Stomach (tissue), 4 donors: Measurements from ENCODE around the gene PSME4.

Experiments
- EP300 ChIP-seq: sonication (generic); formaldehyde crosslinking; IDR thresholded peaks from one replicate; pipeline ENCODE4 v1.6.1; 2017; ENCODE audit warnings: antibody characterized with exemption
- TF ChIP-seq, protein P1 (sequence below), 7 experiments: fragments of 450-650 bp in 4 of 7; fragments of 200-600 bp in 3 of 7; sonication (generic) in 3 of 7; IDR thresholded peaks; one replicate each; pipeline ENCODE4 v1.5.1; 2016 to 2019; ENCODE audit warnings: antibody characterized with exemption in 7 of 7, control low read depth in 2 of 7, mild to moderate bottlenecking in 1 of 7

DNA sequence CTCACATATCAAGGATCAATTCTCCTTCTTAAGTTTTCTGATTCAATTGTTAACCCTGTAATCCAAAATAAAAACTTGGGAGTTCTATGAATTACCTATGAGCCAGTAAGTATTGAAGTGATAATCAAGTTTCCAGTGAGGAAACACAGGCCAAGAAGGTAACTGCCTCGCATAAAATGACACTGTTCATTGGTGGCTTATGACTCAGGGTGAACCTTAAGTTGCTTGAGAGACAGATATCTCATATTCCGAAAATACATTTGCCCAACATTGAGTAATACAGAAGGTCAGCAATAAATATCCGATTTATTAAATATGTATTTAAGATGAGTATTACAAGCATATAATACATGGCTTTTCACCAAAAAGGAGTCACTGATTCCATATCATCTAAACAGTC lies 31.9 kb downstream of the PSME4 start:
- TF ChIP-seq, protein P1, sequence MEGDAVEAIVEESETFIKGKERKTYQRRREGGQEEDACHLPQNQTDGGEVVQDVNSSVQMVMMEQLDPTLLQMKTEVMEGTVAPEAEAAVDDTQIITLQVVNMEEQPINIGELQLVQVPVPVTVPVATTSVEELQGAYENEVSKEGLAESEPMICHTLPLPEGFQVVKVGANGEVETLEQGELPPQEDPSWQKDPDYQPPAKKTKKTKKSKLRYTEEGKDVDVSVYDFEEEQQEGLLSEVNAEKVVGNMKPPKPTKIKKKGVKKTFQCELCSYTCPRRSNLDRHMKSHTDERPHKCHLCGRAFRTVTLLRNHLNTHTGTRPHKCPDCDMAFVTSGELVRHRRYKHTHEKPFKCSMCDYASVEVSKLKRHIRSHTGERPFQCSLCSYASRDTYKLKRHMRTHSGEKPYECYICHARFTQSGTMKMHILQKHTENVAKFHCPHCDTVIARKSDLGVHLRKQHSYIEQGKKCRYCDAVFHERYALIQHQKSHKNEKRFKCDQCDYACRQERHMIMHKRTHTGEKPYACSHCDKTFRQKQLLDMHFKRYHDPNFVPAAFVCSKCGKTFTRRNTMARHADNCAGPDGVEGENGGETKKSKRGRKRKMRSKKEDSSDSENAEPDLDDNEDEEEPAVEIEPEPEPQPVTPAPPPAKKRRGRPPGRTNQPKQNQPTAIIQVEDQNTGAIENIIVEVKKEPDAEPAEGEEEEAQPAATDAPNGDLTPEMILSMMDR (IDR thresholded peaks at IDR 0.05): no peak
- TF ChIP-seq EP300: no peak
